H1 (cell line): Measurements from ENCODE around the gene ENTPD1. TPM values are rescaled to one million over a fixed set of nuclear protein-coding genes. Genes with fewer than 3 reads are reported as not detected.

Experiments
- RNF2 ChIP-seq: fragments of 200-900, 300-1000 bp; sonication (generic); IDR thresholded peaks from 2 replicates; pipeline ENCODE4 v1.7.1; 2016; ENCODE audit warnings: borderline replicate concordance, low read depth, mild to moderate bottlenecking, antibody characterized with exemption, low read length; ENCODE audit not compliant: poor library complexity, severe bottlenecking; ENCODE audit errors: missing control alignments
- SIRT6 ChIP-seq: IDR thresholded peaks from one replicate; pipeline ENCODE4 v1.7.1; 2012; ENCODE audit warnings: low read length, inconsistent platforms
- polyA plus RNA-seq, 7 experiments: library from polyadenylated mRNA; depleted of rRNA in 3 of 7; stranded (reverse) in 5 of 7; unstranded in 2 of 7; fragments of >200 nt in 5 of 7; fragments of 200-250 nt in 2 of 7; gene quantifications; 1 replicate in 5 of 7; 2 replicates in 1 of 7; 4 replicates in 1 of 7; pipeline versions ENCODE4 v1.2.1 to v1.2.3, GENCODE V29; 2011 to 2013; ENCODE audit warnings: missing spikeins in 2 of 7, mixed read lengths in 2 of 7
- total RNA-seq: library from RNA; stranded (reverse); fragmentation: NEBNext Ultra II Directional; extraction: Animal tissue kit (Norgen Biotek cat#: 25700); gene quantifications from 2 replicates; pipeline ENCODE4 v1.2.1, GENCODE V29; 2021
- TF ChIP-seq, protein P1 (sequence below): fragments of 300-600 bp; sonication (generic); IDR thresholded peaks from 2 replicates; pipeline ENCODE4 v1.7.1; 2012; ENCODE audit warnings: low read length, moderate library complexity, mild to moderate bottlenecking, inconsistent platforms; ENCODE audit not compliant: insufficient replicate concordance

Gene ENTPD1
- total and polyA plus RNA-seq, 2 of the 8 experiments (the other 6 are each of a cell fraction or from before 2014, with no cell fraction given) = 2.2 to 2.5 TPM

DNA sequence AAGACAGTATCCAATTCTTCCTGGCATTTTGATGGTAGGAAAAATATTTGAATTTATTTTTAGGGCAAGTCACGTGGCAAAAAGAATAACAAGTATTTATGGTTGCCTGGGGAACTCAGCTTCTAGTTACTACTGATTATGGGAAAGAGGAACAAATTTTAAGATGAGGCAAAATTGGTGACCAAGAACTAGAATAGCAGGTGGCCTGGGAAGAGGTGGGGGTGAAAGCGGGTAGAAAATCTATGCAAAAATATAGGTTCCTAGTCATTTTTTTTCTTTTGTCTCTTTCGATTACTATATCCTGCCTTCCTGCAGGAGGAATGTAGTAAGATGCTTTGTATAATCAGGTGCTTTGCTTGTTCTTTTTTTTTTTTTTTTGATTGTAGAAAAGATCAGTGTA is 27.8 kb downstream of the ENTPD1 start (continued):
- TF ChIP-seq, protein P1, sequence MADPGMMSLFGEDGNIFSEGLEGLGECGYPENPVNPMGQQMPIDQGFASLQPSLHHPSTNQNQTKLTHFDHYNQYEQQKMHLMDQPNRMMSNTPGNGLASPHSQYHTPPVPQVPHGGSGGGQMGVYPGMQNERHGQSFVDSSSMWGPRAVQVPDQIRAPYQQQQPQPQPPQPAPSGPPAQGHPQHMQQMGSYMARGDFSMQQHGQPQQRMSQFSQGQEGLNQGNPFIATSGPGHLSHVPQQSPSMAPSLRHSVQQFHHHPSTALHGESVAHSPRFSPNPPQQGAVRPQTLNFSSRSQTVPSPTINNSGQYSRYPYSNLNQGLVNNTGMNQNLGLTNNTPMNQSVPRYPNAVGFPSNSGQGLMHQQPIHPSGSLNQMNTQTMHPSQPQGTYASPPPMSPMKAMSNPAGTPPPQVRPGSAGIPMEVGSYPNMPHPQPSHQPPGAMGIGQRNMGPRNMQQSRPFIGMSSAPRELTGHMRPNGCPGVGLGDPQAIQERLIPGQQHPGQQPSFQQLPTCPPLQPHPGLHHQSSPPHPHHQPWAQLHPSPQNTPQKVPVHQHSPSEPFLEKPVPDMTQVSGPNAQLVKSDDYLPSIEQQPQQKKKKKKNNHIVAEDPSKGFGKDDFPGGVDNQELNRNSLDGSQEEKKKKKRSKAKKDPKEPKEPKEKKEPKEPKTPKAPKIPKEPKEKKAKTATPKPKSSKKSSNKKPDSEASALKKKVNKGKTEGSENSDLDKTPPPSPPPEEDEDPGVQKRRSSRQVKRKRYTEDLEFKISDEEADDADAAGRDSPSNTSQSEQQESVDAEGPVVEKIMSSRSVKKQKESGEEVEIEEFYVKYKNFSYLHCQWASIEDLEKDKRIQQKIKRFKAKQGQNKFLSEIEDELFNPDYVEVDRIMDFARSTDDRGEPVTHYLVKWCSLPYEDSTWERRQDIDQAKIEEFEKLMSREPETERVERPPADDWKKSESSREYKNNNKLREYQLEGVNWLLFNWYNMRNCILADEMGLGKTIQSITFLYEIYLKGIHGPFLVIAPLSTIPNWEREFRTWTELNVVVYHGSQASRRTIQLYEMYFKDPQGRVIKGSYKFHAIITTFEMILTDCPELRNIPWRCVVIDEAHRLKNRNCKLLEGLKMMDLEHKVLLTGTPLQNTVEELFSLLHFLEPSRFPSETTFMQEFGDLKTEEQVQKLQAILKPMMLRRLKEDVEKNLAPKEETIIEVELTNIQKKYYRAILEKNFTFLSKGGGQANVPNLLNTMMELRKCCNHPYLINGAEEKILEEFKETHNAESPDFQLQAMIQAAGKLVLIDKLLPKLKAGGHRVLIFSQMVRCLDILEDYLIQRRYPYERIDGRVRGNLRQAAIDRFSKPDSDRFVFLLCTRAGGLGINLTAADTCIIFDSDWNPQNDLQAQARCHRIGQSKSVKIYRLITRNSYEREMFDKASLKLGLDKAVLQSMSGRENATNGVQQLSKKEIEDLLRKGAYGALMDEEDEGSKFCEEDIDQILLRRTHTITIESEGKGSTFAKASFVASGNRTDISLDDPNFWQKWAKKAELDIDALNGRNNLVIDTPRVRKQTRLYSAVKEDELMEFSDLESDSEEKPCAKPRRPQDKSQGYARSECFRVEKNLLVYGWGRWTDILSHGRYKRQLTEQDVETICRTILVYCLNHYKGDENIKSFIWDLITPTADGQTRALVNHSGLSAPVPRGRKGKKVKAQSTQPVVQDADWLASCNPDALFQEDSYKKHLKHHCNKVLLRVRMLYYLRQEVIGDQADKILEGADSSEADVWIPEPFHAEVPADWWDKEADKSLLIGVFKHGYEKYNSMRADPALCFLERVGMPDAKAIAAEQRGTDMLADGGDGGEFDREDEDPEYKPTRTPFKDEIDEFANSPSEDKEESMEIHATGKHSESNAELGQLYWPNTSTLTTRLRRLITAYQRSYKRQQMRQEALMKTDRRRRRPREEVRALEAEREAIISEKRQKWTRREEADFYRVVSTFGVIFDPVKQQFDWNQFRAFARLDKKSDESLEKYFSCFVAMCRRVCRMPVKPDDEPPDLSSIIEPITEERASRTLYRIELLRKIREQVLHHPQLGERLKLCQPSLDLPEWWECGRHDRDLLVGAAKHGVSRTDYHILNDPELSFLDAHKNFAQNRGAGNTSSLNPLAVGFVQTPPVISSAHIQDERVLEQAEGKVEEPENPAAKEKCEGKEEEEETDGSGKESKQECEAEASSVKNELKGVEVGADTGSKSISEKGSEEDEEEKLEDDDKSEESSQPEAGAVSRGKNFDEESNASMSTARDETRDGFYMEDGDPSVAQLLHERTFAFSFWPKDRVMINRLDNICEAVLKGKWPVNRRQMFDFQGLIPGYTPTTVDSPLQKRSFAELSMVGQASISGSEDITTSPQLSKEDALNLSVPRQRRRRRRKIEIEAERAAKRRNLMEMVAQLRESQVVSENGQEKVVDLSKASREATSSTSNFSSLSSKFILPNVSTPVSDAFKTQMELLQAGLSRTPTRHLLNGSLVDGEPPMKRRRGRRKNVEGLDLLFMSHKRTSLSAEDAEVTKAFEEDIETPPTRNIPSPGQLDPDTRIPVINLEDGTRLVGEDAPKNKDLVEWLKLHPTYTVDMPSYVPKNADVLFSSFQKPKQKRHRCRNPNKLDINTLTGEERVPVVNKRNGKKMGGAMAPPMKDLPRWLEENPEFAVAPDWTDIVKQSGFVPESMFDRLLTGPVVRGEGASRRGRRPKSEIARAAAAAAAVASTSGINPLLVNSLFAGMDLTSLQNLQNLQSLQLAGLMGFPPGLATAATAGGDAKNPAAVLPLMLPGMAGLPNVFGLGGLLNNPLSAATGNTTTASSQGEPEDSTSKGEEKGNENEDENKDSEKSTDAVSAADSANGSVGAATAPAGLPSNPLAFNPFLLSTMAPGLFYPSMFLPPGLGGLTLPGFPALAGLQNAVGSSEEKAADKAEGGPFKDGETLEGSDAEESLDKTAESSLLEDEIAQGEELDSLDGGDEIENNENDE = no peak
- TF ChIP-seq SIRT6 = no peak
- no peak for TF ChIP-seq RNF2
